GM18861 (cell line): ENCODE data around the gene MEF2D.
A peak's percentile ranks its signal among the peaks of the same experiment; 100 is the strongest.

Experiments
- ATAC-seq: cut with Tn5 transposase; IDR thresholded peaks from one replicate; pipeline ENCODE4 v1.9.1; 2021; ENCODE audit not compliant: unreplicated experiment

MEF2D gene

GRCh38 chr1:156502391-156502893 is 1.9 kb upstream of the MEF2D start:
- no peak for ATAC-seq

- ATAC-seq = peak; percentile 46
Observed at GRCh38 chr1:156500793-156501506, 375 bp upstream of the MEF2D start.

GRCh38 chr1:156499842-156500542 is 583 bp downstream of the MEF2D start:
- ATAC-seq = no peak

GRCh38 chr1:156499194-156499841 is 1.3 kb downstream of the MEF2D start:
- no peak for ATAC-seq

- no peak for ATAC-seq
Observed at GRCh38 chr1:156498432-156499193, 2.0 kb downstream of the MEF2D start.

GRCh38 chr1:156497743-156498431 is 2.7 kb downstream of the MEF2D start:
- no peak for ATAC-seq

GRCh38 chr1:156497078-156497742 is 3.4 kb downstream of the MEF2D start:
- no peak for ATAC-seq

GRCh38 chr1:156496211-156496761 is 4.3 kb downstream of the MEF2D start:
- no peak for ATAC-seq

- ATAC-seq = no peak
Observed at GRCh38 chr1:156495401-156496140, 5.0 kb downstream of the MEF2D start.

GRCh38 chr1:156494309-156494895 is 6.2 kb downstream of the MEF2D start:
- no peak for ATAC-seq

- ATAC-seq = no peak
Observed at GRCh38 chr1:156493742-156494141, 6.8 kb downstream of the MEF2D start.

- no peak for ATAC-seq
Observed at GRCh38 chr1:156493154-156493631, 7.4 kb downstream of the MEF2D start.

GRCh38 chr1:156492591-156493080 is 7.9 kb downstream of the MEF2D start:
- no peak for ATAC-seq

- ATAC-seq = no peak
Observed at GRCh38 chr1:156492013-156492590, 8.5 kb downstream of the MEF2D start.

GRCh38 chr1:156491151-156491949 is 9.2 kb downstream of the MEF2D start:
- no peak for ATAC-seq

- ATAC-seq = no peak
Observed at GRCh38 chr1:156490401-156491032, 10.1 kb downstream of the MEF2D start.

- no peak for ATAC-seq
Observed at GRCh38 chr1:156489935-156490293, 10.7 kb downstream of the MEF2D start.
